ENCODE measurements around the gene OLR1.
A peak's percentile ranks its signal among the peaks of the same experiment; 100 is the strongest.

Gene OLR1

GRCh38 chr12:10153271-10154144 is 18.4 kb downstream of the OLR1 start:
- peak; percentile 25 to 32 for DNase-seq (ENCODE audit: low read depth in 2 of 2)

DNA sequence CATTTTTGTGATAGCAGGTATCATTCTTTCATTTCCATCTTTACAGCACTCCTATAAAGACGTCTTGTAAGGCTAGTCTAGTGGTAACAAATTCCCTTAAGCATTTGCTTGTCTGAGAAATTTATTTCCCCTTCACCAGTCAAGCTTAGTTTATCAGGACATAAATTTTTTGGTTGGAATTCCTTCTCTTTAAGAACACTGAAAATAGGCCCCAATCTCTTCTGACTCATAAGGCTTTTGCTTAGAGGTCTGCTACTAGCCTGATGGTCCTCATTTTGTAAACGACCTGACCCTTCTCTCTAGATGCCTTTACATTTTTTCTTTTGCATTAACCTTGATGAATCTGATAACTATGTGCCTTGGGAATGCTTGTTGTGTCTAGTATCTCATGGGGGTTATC is 20.3 kb downstream of the OLR1 start:
- DNase-seq (ENCODE audit: low read depth in 2 of 2) = no peak

GRCh38 chr12:10147714-10148403 is 24.1 kb downstream of the OLR1 start:
- no peak for DNase-seq (ENCODE audit: low read depth in 2 of 2)

GRCh38 chr12:10142976-10143589 is 28.8 kb downstream of the OLR1 start:
- no peak for DNase-seq (ENCODE audit: low read depth in 2 of 2)

DNA sequence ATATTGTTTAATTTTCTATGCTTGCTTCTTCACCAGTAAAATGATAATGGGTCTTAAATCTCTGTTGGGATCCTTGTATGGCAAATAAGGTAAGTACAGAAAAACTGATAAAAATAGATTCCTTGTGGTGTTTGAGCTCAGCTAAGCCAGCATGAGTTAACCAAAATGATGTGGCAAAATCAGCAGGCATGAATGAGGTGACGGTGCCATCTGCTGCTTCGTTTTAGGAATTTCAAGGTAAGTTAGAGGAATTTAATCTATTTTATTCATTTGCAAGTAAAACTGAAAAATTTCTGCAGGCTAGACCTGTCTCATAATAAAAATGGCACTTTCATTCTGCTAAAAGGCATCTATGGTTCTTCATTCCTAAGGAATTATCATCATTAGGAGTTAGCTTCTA is 31.9 kb downstream of the OLR1 start:
- DNase-seq (ENCODE audit: low read depth in 2 of 2) = peak in 1 of 2 donors; percentile 28

DNA sequence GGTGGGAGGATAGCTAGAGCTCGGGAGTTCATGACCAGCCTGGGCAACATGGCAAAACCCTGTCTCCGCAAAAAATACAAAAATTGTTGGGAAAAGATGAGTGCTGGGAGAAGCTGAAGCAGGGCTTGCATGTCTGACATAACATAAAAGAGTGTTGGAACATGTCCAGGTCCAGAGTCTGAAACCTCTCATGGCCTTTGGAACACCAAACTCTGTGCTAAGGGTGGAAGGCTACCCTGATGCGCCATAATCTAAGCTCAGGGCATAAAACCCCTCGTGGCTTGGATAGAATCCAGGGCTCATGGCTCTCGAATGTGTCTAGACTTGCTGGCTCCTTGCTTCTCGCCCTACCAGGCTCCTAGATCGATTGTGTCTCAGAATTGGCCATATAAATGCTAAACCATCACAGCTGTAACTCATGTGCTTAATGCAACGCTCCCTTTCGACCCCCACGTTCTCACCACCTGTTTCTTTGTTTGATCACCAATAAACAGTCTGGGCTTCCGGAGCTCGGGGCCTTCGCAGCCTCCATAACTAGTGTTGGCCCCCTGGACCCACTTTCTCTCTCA is 35.2 kb downstream of the OLR1 start:
- no peak for DNase-seq (ENCODE audit: low read depth in 2 of 2)

GRCh38 chr12:10135126-10135525 is 36.8 kb downstream of the OLR1 start:
- no peak for DNase-seq (ENCODE audit: low read depth in 2 of 2)

GRCh38 chr12:10132850-10133370 is 39.0 kb downstream of the OLR1 start:
- DNase-seq (ENCODE audit: low read depth in 2 of 2) = no peak

GRCh38 chr12:10131111-10131690 is 40.7 kb downstream of the OLR1 start:
- no peak for DNase-seq (ENCODE audit: low read depth in 2 of 2)

GRCh38 chr12:10130042-10130441 is 41.9 kb downstream of the OLR1 start, which contains the start of gene CLEC7A:
Gene CLEC7A, minus strand, starts transcription at chr12:10130199. Its CDS starts 117 bp downstream, at chr12:10130082.
- DNase-seq (ENCODE audit: low read depth in 2 of 2) = no peak

DNA sequence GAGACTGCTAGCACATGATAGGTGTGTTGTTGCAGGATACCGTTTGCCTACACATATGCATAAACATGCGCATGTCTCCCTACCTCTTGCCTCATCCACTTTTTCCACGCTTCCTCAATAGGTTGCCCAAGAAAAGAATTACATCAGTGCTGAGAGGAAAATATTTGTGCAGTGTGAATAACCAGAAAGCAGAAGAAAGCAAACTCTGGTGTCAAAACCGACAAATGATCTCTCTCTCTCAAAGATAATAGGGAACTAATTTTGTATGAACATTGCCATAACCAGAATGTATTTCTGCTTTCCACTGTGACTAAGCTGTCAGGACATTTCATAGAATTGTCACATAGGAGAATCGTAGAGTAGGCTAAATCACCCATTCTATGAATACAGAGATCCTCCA is 43.2 kb downstream of the OLR1 start:
- no peak for DNase-seq (ENCODE audit: low read depth in 2 of 2)

DNA sequence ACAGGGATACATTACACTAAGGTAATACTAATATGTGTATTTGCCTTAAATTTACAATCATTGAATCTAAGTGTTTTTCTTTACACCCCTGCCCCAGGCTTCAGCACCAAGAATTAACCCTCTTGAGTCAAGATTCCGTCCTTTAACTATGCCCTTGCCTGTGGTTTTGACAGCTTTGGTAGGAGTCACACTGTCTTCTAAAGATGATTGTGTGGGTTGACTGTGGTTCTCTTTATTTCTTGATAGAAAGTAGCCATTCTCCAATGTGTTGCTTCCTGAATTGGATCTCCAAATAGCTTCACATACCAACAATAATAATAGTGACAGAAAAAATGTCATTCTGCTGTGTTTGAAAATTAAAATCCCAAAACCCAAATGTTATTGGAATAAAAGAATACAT is 45.5 kb downstream of the OLR1 start:
- DNase-seq (ENCODE audit: low read depth in 2 of 2) = no peak

- no peak for DNase-seq (ENCODE audit: low read depth in 2 of 2)
Observed at GRCh38 chr12:10122689-10123088, 49.2 kb downstream of the OLR1 start.

DNA sequence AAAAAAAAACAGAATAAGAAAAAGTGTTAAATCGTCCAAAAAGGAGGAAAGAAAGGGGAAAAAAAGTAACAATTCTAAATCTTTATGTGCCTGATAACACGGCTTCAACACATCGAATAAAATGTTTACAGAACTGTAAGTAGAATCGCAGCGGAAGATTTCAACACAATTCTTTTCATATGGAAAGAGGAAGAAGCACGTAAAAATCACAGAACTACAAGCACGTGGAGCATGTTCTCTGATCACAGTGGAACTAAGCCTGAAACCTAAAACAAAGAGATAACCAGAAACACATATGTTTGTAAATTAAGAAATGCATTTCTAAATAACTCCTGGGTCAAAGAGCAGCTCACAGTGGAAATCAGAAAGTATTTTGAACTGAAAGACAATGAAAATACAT is 50.7 kb downstream of the OLR1 start:
- DNase-seq (ENCODE audit: low read depth in 2 of 2) = no peak

DNA sequence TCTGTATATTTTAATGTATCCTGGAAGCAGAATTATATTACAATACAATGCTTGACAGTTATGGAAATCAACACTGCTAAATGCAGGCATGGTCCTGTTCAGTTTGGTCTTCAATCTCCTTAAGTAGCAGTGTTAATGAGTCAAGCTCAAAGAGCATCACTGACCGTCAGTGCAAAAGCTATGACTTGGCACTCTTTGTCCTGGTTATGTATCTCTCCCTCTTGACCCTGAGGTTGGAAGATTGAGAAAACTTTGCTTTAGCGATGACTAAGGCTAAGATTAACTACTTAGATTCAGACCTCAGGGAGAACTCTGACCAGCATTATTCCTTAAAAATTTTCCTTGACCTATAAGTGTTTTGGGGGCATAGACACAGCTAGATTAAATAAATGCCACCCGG is 52.9 kb downstream of the OLR1 start:
- DNase-seq (ENCODE audit: low read depth in 2 of 2) = no peak

DNA sequence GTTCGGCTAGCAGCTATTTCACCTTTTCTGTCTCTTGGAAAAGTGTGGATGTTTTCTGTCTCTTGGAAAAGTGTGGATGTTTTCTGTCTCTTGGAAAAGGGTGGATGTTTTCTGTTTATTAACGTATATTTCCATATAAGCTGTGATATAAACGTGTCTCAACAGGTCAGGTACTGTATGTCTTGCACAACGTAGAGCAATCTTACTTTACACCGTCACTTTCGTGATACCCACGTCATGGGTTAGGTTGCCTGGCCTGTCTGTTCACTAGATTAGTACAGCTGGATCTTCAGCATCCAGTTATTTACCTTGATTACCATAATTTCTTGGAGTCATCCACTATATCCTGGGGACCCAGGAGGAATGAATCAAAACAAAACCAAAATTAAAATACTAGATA is 56.0 kb downstream of the OLR1 start:
- DNase-seq (ENCODE audit: low read depth in 2 of 2) = no peak

DNA sequence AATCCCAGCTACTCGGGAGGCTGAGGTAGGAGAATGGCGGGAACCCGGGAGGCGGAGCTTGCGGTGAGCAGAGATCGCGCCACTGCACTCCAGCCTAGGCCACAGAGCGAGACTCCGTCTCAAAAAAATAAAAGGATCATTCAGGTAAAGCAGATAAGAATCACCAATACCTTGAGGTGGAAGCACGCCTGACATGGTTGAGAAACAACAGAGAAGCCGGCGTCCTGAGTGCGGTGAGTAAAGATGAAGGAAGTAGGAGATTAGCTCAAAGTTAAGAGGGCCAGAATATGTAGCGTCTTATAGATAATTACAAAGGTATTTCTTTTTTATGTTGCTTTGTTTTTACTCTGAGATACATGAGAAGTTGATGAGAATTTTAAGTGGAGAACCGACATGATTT is 56.6 kb downstream of the OLR1 start:
- no peak for DNase-seq (ENCODE audit: low read depth in 2 of 2)

- no peak for DNase-seq (ENCODE audit: low read depth in 2 of 2)
Observed at GRCh38 chr12:10113920-10114319, 58.0 kb downstream of the OLR1 start.

DNA sequence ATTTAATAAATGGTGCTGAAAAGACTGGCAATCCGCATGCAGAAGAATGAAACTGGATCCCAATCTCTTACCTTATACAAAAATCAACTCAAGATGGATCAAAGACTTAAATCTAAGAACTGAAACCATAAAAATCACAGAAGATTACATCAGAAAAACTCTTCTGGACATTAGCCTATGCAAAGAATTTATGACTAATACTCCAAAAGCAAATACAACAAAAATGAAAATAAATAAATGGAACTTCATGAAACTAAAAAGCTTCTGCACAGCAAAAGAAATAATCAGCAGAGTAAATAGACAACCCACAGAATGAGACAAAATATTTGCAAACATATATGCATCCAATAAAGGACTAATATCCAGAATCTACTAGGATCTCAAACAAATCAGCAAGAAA is 58.9 kb downstream of the OLR1 start:
- no peak for DNase-seq (ENCODE audit: low read depth in 2 of 2)

GRCh38 chr12:10111451-10111850 is 60.5 kb downstream of the OLR1 start:
- DNase-seq (ENCODE audit: low read depth in 2 of 2) = no peak

DNA sequence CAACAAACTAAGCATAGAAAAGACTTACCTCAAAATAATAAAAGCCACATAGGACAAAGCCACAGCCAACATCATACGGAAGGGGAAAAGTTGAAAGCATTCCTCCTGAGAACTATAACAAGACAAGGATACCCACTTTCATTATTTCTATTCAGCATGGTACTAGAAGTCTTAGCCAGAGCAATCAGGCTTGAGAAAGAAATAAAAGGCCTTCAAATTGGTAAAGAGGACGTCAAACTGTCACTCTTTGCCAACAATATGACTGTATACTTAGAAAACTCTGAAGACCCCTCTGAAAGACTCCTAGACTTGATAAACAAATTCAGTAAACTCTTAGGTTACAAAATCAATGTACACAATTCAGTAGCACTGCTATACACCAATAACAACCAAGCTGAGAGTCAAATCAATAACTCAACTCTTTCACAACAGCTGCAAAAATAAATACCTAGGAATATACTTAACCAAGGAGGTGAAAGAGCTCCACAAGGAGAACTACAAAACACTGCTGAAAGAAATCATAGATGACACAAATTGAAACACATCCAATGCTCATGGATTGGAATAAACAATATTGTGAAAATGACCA is 61.6 kb downstream of the OLR1 start:
- DNase-seq (ENCODE audit: low read depth in 2 of 2) = no peak

Data from stimulated activated CD4-positive, alpha-beta T cell treated with anti-CD3 and anti-CD28 coated beads, Interleukin-15, amount 100 ng/mL, for 48 hours (primary cell).